Measurements from ENCODE around the gene CZIB.

The CZIB gene

GRCh38 chr1:53220171-53220961 is at the start of gene CZIB:
CZIB (minus strand) TSS chr1:53220634; CDS start chr1:53220575, 59 bp downstream.
- DNase-seq = peak; percentile 80

- no peak for DNase-seq
Observed at GRCh38 chr1:53270107-53270506, 49.7 kb upstream of the CZIB start.

- DNase-seq = no peak
Observed at GRCh38 chr1:53267761-53268160, 47.3 kb upstream of the CZIB start.

DNA sequence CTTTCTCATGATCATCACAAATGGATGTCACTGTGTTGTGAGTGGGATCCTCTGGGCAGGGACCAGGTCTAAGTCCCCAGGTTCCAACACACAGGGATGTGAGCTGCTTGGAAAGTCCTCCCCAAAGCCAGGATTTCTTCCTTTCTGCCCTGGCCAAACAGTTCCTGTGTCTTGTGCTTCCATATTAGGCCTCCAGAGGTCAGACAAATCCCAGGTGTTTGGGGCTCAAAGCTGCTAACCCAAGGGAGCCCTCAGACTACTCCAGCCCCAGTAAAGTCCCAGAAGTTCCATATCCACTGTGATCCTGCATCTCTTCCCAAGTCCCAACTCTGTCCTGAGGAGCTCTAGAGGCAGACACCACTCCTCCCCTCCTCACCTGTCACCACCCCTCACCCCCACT is 45.6 kb upstream of the CZIB start:
- DNase-seq = no peak

- DNase-seq = no peak
Observed at GRCh38 chr1:53265581-53265980, 45.1 kb upstream of the CZIB start.

DNA sequence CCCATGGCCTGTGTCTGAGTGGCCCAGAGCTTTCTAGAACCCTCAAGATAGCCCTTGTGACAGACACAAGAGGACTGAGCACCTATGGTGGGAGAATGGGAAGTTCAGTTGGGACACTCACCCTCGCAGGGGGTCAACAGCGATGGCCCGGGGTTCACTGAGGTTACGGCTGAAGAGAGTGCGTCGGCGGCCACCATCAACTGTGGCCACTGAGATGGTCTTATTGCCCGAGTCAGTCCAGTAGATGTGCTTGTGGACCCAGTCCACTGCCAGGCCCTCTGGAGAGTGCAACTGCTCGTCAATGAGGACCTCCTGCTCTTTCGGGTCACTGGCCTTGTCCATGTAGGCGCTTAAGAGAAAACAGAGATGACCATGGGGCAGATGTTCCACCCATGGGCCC is 43.6 kb upstream of the CZIB start:
- no peak for DNase-seq

GRCh38 chr1:53262000-53262399 is 41.6 kb upstream of the CZIB start:
- DNase-seq = no peak

DNA sequence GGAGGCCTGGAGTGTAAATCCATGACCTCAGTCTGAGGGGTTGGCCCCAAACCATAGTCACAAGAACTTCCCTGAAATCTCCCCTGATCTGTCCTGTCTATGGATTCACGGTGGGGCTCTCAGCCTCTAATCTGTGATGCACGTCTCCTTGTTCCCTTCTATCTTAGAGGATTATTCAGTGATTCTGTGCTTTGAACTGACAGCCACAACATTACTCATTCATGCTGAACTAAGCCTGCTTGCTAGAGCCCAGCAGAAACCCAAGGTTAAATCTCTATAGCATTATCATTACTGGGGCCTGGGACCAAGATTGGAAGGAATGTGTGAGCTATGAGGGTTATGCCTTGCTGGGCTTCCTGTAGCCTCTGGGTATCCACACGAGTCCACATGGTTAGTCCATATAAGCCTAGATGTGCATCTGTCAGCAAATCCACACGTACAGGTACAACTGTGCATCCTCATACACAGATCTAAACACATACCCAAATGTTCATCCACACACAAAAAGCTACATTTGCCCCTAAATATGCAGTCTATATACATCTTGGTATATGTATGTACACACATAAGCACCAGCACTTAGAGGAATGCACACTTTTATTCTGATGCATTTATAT is 40.3 kb upstream of the CZIB start:
- DNase-seq = no peak

- no peak for DNase-seq
Observed at GRCh38 chr1:53259932-53260331, 39.5 kb upstream of the CZIB start.

- DNase-seq = no peak
Observed at GRCh38 chr1:53258216-53258615, 37.8 kb upstream of the CZIB start.

GRCh38 chr1:53257454-53258081 is 37.1 kb upstream of the CZIB start:
- DNase-seq = no peak

GRCh38 chr1:53256511-53257453 is 36.3 kb upstream of the CZIB start:
- DNase-seq = no peak

- no peak for DNase-seq
Observed at GRCh38 chr1:53255031-53255430, 34.6 kb upstream of the CZIB start.

- DNase-seq = no peak
Observed at GRCh38 chr1:53254011-53254640, 33.7 kb upstream of the CZIB start.

DNA sequence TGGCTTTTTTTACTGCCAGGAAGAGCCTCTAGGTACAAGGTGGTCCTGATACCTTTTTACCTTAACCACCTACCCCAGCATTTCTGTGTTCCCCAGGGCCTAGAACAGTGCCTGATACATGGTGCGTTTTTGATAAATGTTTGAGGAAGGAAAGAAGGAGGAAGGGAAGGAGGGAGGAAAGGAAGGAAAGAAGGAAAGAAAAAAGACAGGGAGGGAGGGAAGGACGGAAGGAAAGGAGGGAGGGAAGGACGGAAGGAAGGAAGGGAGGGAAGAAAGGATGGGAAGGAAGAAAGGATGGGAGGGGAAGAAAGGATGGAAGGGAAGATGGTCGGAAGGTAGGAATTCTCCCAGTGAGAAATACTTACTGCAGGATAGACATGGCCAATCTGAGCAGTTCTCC is 29.9 kb upstream of the CZIB start:
- no peak for DNase-seq

- no peak for DNase-seq
Observed at GRCh38 chr1:53249706-53250105, 29.3 kb upstream of the CZIB start.

- no peak for DNase-seq
Observed at GRCh38 chr1:53246261-53247134, 26.1 kb upstream of the CZIB start.

GRCh38 chr1:53244141-53244540 is 23.7 kb upstream of the CZIB start:
- no peak for DNase-seq

- no peak for DNase-seq
Observed at GRCh38 chr1:53242381-53242780, 21.9 kb upstream of the CZIB start.

DNA sequence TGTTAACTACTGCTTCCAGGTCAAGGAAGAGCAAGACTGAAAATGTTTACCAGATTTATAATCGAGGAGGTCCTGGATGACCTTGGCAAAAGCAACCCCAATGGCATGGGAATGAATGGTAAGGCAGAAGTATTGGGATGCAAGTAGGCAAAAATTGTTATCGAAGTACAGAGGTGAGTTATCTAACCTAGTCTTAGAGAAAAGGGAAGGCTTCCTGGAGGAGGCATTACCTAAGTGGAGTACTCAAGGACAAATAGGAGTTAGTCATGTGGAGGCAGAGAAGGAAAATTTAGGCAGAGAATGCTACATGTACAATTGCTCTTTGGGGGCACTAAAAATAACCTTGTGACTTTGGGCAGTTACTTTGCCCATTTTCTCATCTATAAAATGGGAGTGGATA is 21.4 kb upstream of the CZIB start:
- no peak for DNase-seq
